Measurements from ENCODE around the gene ACACA.

Gene ACACA

GRCh38 chr17:37168731-37169353 lies 237.8 kb downstream of the ACACA start:
- Histone ChIP-seq H3K9me3 (ENCODE audit: control insufficient read depth in 1 of 2, low read length in 2 of 2) (no peaks in the 10 kb centered on the region), H3K27ac (ENCODE audit: low read depth, low read length) (no peak overlapping the region), H3K4me1 (ENCODE audit: control insufficient read depth in 1 of 2, insufficient read depth in 2 of 2, low read length in 2 of 2) (no peaks in the 10 kb centered on the region), H3K4me3 (ENCODE audit: low read depth in 1 of 2, low read length in 2 of 2) (no peak overlapping the region), H3K9ac (ENCODE audit: low read depth in 1 of 2, low read length in 2 of 2) (no peak overlapping the region), H3K27me3 (ENCODE audit: control insufficient read depth in 1 of 2, insufficient read depth in 2 of 2, low read length in 2 of 2) (no peaks in the 10 kb centered on the region), H3K36me3 (ENCODE audit: control insufficient read depth in 1 of 2, insufficient read depth in 2 of 2, low read length in 2 of 2) (no peaks in the 10 kb centered on the region)

- no peak overlapping the region for H3K27ac ChIP-seq (ENCODE audit: low read depth, low read length)
- no peak overlapping the region for H3K4me3 ChIP-seq (ENCODE audit: low read depth in 1 of 2, low read length in 2 of 2)
- no peaks in the 10 kb centered on the region for H3K36me3 ChIP-seq (ENCODE audit: control insufficient read depth in 1 of 2, insufficient read depth in 2 of 2, low read length in 2 of 2)
- H3K9me3 ChIP-seq (ENCODE audit: control insufficient read depth in 1 of 2, low read length in 2 of 2) = no peaks in the 10 kb centered on the region
- H3K27me3 ChIP-seq (ENCODE audit: control insufficient read depth in 1 of 2, insufficient read depth in 2 of 2, low read length in 2 of 2) = no peaks in the 10 kb centered on the region
- H3K4me1 ChIP-seq (ENCODE audit: control insufficient read depth in 1 of 2, insufficient read depth in 2 of 2, low read length in 2 of 2) = no peaks in the 10 kb centered on the region
- no peak overlapping the region for H3K9ac ChIP-seq (ENCODE audit: low read depth in 1 of 2, low read length in 2 of 2)
These were observed 238.9 kb downstream of the ACACA start for GRCh38 chr17:37167756-37168155.

GRCh38 chr17:37164057-37164456 lies 242.6 kb downstream of the ACACA start:
- Histone ChIP-seq H3K36me3 (ENCODE audit: control insufficient read depth in 1 of 2, insufficient read depth in 2 of 2, low read length in 2 of 2) (peaks cover 6 to 14% of the 10 kb centered on the region in 2 donors), H3K27ac (ENCODE audit: low read depth, low read length) (no peak overlapping the region)

GRCh38 chr17:37162800-37163199 lies 243.8 kb downstream of the ACACA start:
- Histone ChIP-seq H3K27ac (ENCODE audit: low read depth, low read length) (no peak overlapping the region), H3K9me3 (ENCODE audit: control insufficient read depth in 1 of 2, low read length in 2 of 2) (no peaks in the 10 kb centered on the region), H3K9ac (ENCODE audit: low read depth in 1 of 2, low read length in 2 of 2) (no peak overlapping the region), H3K4me1 (ENCODE audit: control insufficient read depth in 1 of 2, insufficient read depth in 2 of 2, low read length in 2 of 2) (no peaks in the 10 kb centered on the region), H3K4me3 (ENCODE audit: low read depth in 1 of 2, low read length in 2 of 2) (no peak overlapping the region), H3K27me3 (ENCODE audit: control insufficient read depth in 1 of 2, insufficient read depth in 2 of 2, low read length in 2 of 2) (no peaks in the 10 kb centered on the region), H3K36me3 (ENCODE audit: control insufficient read depth in 1 of 2, insufficient read depth in 2 of 2, low read length in 2 of 2) (peaks cover 6 to 14% of the 10 kb centered on the region in 2 donors)

More at GRCh38 chr17:37164057-37164456, 242.6 kb downstream of the ACACA start:
- Histone ChIP-seq H3K9me3 (ENCODE audit: control insufficient read depth in 1 of 2, low read length in 2 of 2) (no peaks in the 10 kb centered on the region), H3K27me3 (ENCODE audit: control insufficient read depth in 1 of 2, insufficient read depth in 2 of 2, low read length in 2 of 2) (no peaks in the 10 kb centered on the region), H3K9ac (ENCODE audit: low read depth in 1 of 2, low read length in 2 of 2) (no peak overlapping the region), H3K4me3 (ENCODE audit: low read depth in 1 of 2, low read length in 2 of 2) (no peak overlapping the region), H3K4me1 (ENCODE audit: control insufficient read depth in 1 of 2, insufficient read depth in 2 of 2, low read length in 2 of 2) (no peaks in the 10 kb centered on the region)

GRCh38 chr17:37160944-37161343 lies 245.7 kb downstream of the ACACA start:
- Histone ChIP-seq H3K36me3 (ENCODE audit: control insufficient read depth in 1 of 2, insufficient read depth in 2 of 2, low read length in 2 of 2) (peaks cover 6 to 14% of the 10 kb centered on the region in 2 donors), H3K9me3 (ENCODE audit: control insufficient read depth in 1 of 2, low read length in 2 of 2) (no peaks in the 10 kb centered on the region), H3K4me1 (ENCODE audit: control insufficient read depth in 1 of 2, insufficient read depth in 2 of 2, low read length in 2 of 2) (no peaks in the 10 kb centered on the region), H3K9ac (ENCODE audit: low read depth in 1 of 2, low read length in 2 of 2) (no peak overlapping the region), H3K27me3 (ENCODE audit: control insufficient read depth in 1 of 2, insufficient read depth in 2 of 2, low read length in 2 of 2) (no peaks in the 10 kb centered on the region), H3K27ac (ENCODE audit: low read depth, low read length) (no peak overlapping the region), H3K4me3 (ENCODE audit: low read depth in 1 of 2, low read length in 2 of 2) (no peak overlapping the region)

- H3K4me1 ChIP-seq (ENCODE audit: control insufficient read depth in 1 of 2, insufficient read depth in 2 of 2, low read length in 2 of 2) = no peaks in the 10 kb centered on the region
- H3K27me3 ChIP-seq (ENCODE audit: control insufficient read depth in 1 of 2, insufficient read depth in 2 of 2, low read length in 2 of 2) = no peaks in the 10 kb centered on the region
- no peak overlapping the region for H3K9ac ChIP-seq (ENCODE audit: low read depth in 1 of 2, low read length in 2 of 2)
- peaks cover 6 to 17% of the 10 kb centered on the region in 2 donors for H3K36me3 ChIP-seq (ENCODE audit: control insufficient read depth in 1 of 2, insufficient read depth in 2 of 2, low read length in 2 of 2)
- H3K9me3 ChIP-seq (ENCODE audit: control insufficient read depth in 1 of 2, low read length in 2 of 2) = no peaks in the 10 kb centered on the region
- no peak overlapping the region for H3K4me3 ChIP-seq (ENCODE audit: low read depth in 1 of 2, low read length in 2 of 2)
- H3K27ac ChIP-seq (ENCODE audit: low read depth, low read length) = no peak overlapping the region
These were observed 248.3 kb downstream of the ACACA start for GRCh38 chr17:37158290-37158689.

GRCh38 chr17:37148156-37148555 lies 258.5 kb downstream of the ACACA start:
- Histone ChIP-seq H3K9ac (ENCODE audit: low read depth in 1 of 2, low read length in 2 of 2) (no peak overlapping the region), H3K9me3 (ENCODE audit: control insufficient read depth in 1 of 2, low read length in 2 of 2) (no peaks in the 10 kb centered on the region), H3K4me1 (ENCODE audit: control insufficient read depth in 1 of 2, insufficient read depth in 2 of 2, low read length in 2 of 2) (no peaks in the 10 kb centered on the region), H3K27ac (ENCODE audit: low read depth, low read length) (no peak overlapping the region), H3K27me3 (ENCODE audit: control insufficient read depth in 1 of 2, insufficient read depth in 2 of 2, low read length in 2 of 2) (no peaks in the 10 kb centered on the region), H3K4me3 (ENCODE audit: low read depth in 1 of 2, low read length in 2 of 2) (no peak overlapping the region), H3K36me3 (ENCODE audit: control insufficient read depth in 1 of 2, insufficient read depth in 2 of 2, low read length in 2 of 2) (peaks cover 0 to 10% of the 10 kb centered on the region in 2 donors)

GRCh38 chr17:37147301-37147812 lies 259.3 kb downstream of the ACACA start:
- H3K4me1 ChIP-seq (ENCODE audit: control insufficient read depth in 1 of 2, insufficient read depth in 2 of 2, low read length in 2 of 2) = no peaks in the 10 kb centered on the region
- H3K27ac ChIP-seq (ENCODE audit: low read depth, low read length) = no peak overlapping the region
- H3K27me3 ChIP-seq (ENCODE audit: control insufficient read depth in 1 of 2, insufficient read depth in 2 of 2, low read length in 2 of 2) = no peaks in the 10 kb centered on the region
- H3K36me3 ChIP-seq (ENCODE audit: control insufficient read depth in 1 of 2, insufficient read depth in 2 of 2, low read length in 2 of 2) = peaks cover 0 to 10% of the 10 kb centered on the region in 2 donors
- H3K4me3 ChIP-seq (ENCODE audit: low read depth in 1 of 2, low read length in 2 of 2) = no peak overlapping the region
- H3K9me3 ChIP-seq (ENCODE audit: control insufficient read depth in 1 of 2, low read length in 2 of 2) = no peaks in the 10 kb centered on the region
- no peak overlapping the region for H3K9ac ChIP-seq (ENCODE audit: low read depth in 1 of 2, low read length in 2 of 2)

- Histone ChIP-seq H3K27ac (ENCODE audit: low read depth, low read length) (no peak overlapping the region), H3K9me3 (ENCODE audit: control insufficient read depth in 1 of 2, low read length in 2 of 2) (no peaks in the 10 kb centered on the region), H3K4me1 (ENCODE audit: control insufficient read depth in 1 of 2, insufficient read depth in 2 of 2, low read length in 2 of 2) (no peaks in the 10 kb centered on the region), H3K9ac (ENCODE audit: low read depth in 1 of 2, low read length in 2 of 2) (no peak overlapping the region), H3K36me3 (ENCODE audit: control insufficient read depth in 1 of 2, insufficient read depth in 2 of 2, low read length in 2 of 2) (peaks cover 0 to 10% of the 10 kb centered on the region in 2 donors), H3K4me3 (ENCODE audit: low read depth in 1 of 2, low read length in 2 of 2) (no peak overlapping the region), H3K27me3 (ENCODE audit: control insufficient read depth in 1 of 2, insufficient read depth in 2 of 2, low read length in 2 of 2) (no peaks in the 10 kb centered on the region)
These were observed 260.3 kb downstream of the ACACA start for GRCh38 chr17:37146086-37147064.

GRCh38 chr17:37144075-37144701 lies 262.4 kb downstream of the ACACA start:
- Histone ChIP-seq H3K4me1 (ENCODE audit: control insufficient read depth in 1 of 2, insufficient read depth in 2 of 2, low read length in 2 of 2) (no peaks in the 10 kb centered on the region), H3K27ac (ENCODE audit: low read depth, low read length) (no peak overlapping the region), H3K27me3 (ENCODE audit: control insufficient read depth in 1 of 2, insufficient read depth in 2 of 2, low read length in 2 of 2) (no peaks in the 10 kb centered on the region), H3K4me3 (ENCODE audit: low read depth in 1 of 2, low read length in 2 of 2) (no peak overlapping the region), H3K9ac (ENCODE audit: low read depth in 1 of 2, low read length in 2 of 2) (no peak overlapping the region), H3K9me3 (ENCODE audit: control insufficient read depth in 1 of 2, low read length in 2 of 2) (no peaks in the 10 kb centered on the region), H3K36me3 (ENCODE audit: control insufficient read depth in 1 of 2, insufficient read depth in 2 of 2, low read length in 2 of 2) (peaks cover 0 to 13% of the 10 kb centered on the region in 2 donors)
